ENCODE results near the gene METTL8.

METTL8 gene

GRCh38 chr2:171347591-171348032 is 86.2 kb downstream of the METTL8 start:
- no peak overlapping the region for H3K4me3 Mint-ChIP-seq
- H3K9me3 Mint-ChIP-seq: no peaks in the 10 kb centered on the region
- peaks cover 29% of the 10 kb centered on the region for H3K4me1 Mint-ChIP-seq
- H3K36me3 Mint-ChIP-seq: peaks cover 4% of the 10 kb centered on the region
- H3K27me3 Mint-ChIP-seq: no peaks in the 10 kb centered on the region
- peak overlapping the region; percentile 65 for H3K27ac Mint-ChIP-seq

- H3K4me3 Mint-ChIP-seq: no peak overlapping the region
- H3K27me3 Mint-ChIP-seq: no peaks in the 10 kb centered on the region
- peaks cover 34% of the 10 kb centered on the region for H3K4me1 Mint-ChIP-seq
- H3K27ac Mint-ChIP-seq: peak overlapping the region; percentile 65
- no peaks in the 10 kb centered on the region for H3K9me3 Mint-ChIP-seq
- H3K36me3 Mint-ChIP-seq: peaks cover 2% of the 10 kb centered on the region
Measured at GRCh38 chr2:171346723-171347557, 86.8 kb downstream of the METTL8 start.

- no peak overlapping the region for H3K27ac Mint-ChIP-seq
- no peaks in the 10 kb centered on the region for H3K27me3 Mint-ChIP-seq
- H3K4me1 Mint-ChIP-seq: peaks cover 34% of the 10 kb centered on the region
- H3K9me3 Mint-ChIP-seq: no peaks in the 10 kb centered on the region
- peaks cover 2% of the 10 kb centered on the region for H3K36me3 Mint-ChIP-seq
- H3K4me3 Mint-ChIP-seq: no peak overlapping the region
Measured at GRCh38 chr2:171345971-171346722, 87.6 kb downstream of the METTL8 start.

- peaks cover 34% of the 10 kb centered on the region for H3K4me1 Mint-ChIP-seq
- H3K9me3 Mint-ChIP-seq: no peaks in the 10 kb centered on the region
- no peak overlapping the region for H3K4me3 Mint-ChIP-seq
- peaks cover 2% of the 10 kb centered on the region for H3K36me3 Mint-ChIP-seq
- no peak overlapping the region for H3K27ac Mint-ChIP-seq
- H3K27me3 Mint-ChIP-seq: no peaks in the 10 kb centered on the region
Measured at GRCh38 chr2:171344182-171344581, 89.6 kb downstream of the METTL8 start.

DNA sequence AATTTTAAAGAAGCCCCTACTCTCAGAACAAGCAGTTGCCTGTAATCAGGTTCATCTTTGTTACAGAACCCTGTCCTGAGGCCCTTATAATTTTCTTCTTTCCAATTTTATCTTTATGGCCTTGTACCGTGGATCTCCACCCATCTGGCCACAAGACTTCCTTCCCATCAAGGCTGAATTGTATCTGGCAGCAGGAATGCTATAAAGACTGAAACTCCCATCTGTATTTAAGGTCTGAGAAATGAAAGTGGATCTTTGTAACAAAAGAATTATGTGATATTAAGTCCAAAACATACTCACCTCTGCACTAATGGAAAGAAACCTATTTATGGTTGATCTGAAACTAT is 91.8 kb downstream of the METTL8 start:
- peaks cover 30% of the 10 kb centered on the region for H3K4me1 Mint-ChIP-seq
- no peaks in the 10 kb centered on the region for H3K9me3 Mint-ChIP-seq
- H3K4me3 Mint-ChIP-seq: no peak overlapping the region
- no peak overlapping the region for H3K27ac Mint-ChIP-seq
- H3K27me3 Mint-ChIP-seq: no peaks in the 10 kb centered on the region
- peaks cover 6% of the 10 kb centered on the region for H3K36me3 Mint-ChIP-seq

DNA sequence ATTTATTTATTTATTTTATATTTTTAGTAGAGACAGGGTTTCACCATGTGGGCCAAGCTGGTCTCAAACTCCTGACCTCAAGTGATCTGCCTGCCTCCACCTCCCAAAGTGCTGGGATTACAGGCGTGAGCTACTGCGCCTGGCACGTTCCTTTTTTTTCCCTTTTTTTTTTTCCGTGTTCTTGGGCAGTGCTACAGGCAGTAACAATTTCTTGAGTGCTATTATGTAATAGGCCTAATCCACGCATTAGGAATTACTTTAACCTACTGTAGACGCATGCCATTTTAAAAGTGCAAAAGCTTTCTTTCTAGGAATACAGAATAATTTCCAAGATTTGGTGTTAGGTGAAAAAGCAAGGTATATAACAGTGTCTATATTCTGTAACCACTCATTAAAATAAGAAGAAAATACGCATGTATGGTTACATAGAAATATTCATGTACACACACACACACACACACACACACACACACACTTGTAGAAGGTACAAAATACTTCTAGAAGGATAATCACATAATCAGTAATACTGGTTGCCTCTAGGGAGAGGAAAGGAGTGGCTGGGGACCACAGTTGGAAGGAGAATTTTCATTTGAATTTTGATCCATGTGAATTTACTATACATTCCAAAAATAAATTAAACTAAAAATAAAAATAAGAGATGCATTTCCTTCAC is 92.3 kb downstream of the METTL8 start:
- H3K9me3 Mint-ChIP-seq: no peaks in the 10 kb centered on the region
- no peak overlapping the region for H3K4me3 Mint-ChIP-seq
- H3K27ac Mint-ChIP-seq: no peak overlapping the region
- H3K4me1 Mint-ChIP-seq: peaks cover 31% of the 10 kb centered on the region
- H3K36me3 Mint-ChIP-seq: peaks cover 7% of the 10 kb centered on the region
- no peaks in the 10 kb centered on the region for H3K27me3 Mint-ChIP-seq

DNA sequence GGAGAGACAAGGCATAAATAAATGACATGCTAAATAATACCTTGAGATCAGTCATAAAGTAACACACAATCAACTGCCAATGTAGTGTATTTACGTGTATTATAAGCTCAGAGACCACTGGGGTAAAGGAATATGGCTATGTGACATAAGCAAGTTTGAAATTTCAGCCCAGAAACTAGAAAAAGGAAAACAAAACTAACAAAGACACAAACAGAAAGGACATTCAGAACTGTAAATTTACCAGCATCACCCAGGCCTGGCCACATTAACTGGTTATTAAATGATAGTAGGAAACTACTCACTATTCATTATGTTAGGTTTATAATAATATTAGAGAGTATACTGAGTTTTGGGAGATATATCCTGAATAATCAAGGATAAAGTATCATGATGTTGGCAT is 98.8 kb downstream of the METTL8 start:
- H3K27ac Mint-ChIP-seq: no peak overlapping the region

DNA sequence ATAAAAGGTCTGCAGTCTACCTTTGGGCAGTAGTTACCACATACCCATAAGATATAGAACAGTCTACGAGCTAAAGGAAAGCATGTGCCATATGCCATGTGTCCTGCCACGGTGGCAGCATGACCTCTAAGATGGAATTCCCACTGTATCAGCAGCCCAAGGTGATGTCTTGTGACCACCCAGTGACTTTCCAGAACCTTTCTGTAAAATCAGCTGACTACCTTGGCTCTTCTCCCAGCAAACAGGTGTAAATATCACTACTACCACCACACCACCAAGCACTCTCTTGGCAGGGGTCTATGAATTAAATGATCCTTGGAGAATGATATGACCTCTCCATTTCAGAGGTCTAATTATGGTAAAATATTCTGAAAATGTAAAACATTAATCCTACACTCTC is 99.6 kb downstream of the METTL8 start:
- peaks cover 17% of the 10 kb centered on the region for H3K4me1 Mint-ChIP-seq
- peaks cover 9% of the 10 kb centered on the region for H3K36me3 Mint-ChIP-seq
- H3K4me3 Mint-ChIP-seq: no peak overlapping the region
- H3K9me3 Mint-ChIP-seq: no peaks in the 10 kb centered on the region
- H3K27ac Mint-ChIP-seq: no peak overlapping the region
- H3K27me3 Mint-ChIP-seq: no peaks in the 10 kb centered on the region

More for the DNA sequence above, 98.8 kb downstream of the METTL8 start:
- peaks cover 17% of the 10 kb centered on the region for H3K4me1 Mint-ChIP-seq
- no peaks in the 10 kb centered on the region for H3K9me3 Mint-ChIP-seq
- H3K4me3 Mint-ChIP-seq: no peak overlapping the region
- no peaks in the 10 kb centered on the region for H3K27me3 Mint-ChIP-seq
- peaks cover 9% of the 10 kb centered on the region for H3K36me3 Mint-ChIP-seq

DNA sequence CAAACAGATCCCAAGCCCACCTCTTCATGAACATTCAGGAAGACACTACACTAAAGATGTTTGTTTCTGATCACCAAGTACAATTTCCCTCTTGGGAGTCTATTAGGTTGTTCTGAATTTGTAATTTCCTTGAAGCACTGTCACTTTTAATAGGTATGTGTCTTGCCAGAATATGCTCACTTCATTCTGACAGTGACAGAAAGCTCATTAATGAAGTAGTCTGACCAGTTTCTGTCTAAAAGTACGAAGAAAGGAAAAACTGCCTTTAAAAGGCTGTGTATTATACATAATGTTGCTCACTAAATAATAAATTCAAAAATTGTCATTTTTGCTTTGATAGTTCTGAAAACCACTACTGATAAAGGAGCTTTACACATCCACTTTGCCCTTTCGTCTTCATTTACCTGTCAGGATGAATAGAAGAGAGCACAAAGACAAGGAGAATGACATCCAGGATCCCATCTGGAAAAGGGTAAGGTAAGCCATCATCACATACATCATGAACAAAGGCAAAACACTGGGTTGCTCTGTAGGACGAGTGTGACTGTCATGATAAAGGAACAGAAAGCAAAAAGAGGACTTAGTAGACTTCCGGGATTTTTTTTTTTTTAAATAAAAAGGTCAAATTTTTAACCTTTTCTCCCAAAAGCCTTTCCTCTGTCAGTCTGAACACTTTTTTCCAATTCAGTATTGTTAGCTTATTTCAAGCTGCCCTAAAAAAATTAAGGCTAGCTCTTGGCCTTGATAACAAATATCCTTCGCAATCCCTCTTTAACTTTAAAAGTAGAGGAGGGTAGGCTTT is 103.4 kb downstream of the METTL8 start:
- no peak overlapping the region for H3K4me3 Mint-ChIP-seq

DNA sequence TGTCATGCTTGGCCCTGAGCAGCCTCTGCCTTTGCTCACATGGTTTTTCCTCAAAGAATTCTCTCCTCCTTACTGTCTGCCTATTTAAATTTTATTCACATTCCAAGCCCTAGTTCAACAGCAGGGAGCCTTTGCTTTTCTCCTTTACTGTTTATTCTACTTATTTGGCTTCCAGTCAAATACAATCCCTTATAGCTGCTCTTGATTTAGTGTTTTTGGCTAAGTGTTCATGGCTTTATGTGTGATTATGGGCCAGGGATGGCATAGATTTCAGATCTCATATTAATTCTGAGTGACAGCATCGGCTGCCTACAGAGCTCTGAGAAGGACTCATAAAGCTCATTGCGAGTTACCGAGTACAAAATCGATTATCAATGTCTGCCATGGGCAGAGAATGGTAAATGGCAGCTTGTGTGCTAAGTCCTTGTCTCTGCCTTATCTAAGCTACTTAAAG is 106.7 kb downstream of the METTL8 start:
- Mint-ChIP-seq H3K4me3 (peak overlapping the region; percentile 37), H3K4me1 (peaks cover 37% of the 10 kb centered on the region), H3K27me3 (no peaks in the 10 kb centered on the region), H3K9me3 (no peaks in the 10 kb centered on the region), H3K27ac (peak overlapping the region; percentile 93), H3K36me3 (peaks cover 8% of the 10 kb centered on the region)

More for the DNA sequence above, 103.4 kb downstream of the METTL8 start:
- Mint-ChIP-seq H3K36me3 (peaks cover 4% of the 10 kb centered on the region), H3K9me3 (no peaks in the 10 kb centered on the region), H3K27ac (peak overlapping the region; percentile 70), H3K4me1 (peaks cover 29% of the 10 kb centered on the region), H3K27me3 (no peaks in the 10 kb centered on the region)

GRCh38 chr2:171325886-171326585 is 107.8 kb downstream of the METTL8 start:
- Mint-ChIP-seq H3K4me3 (peak overlapping the region; percentile 39), H3K36me3 (peaks cover 10% of the 10 kb centered on the region), H3K27ac (peak overlapping the region; percentile 93), H3K9me3 (no peaks in the 10 kb centered on the region), H3K4me1 (peaks cover 44% of the 10 kb centered on the region), H3K27me3 (no peaks in the 10 kb centered on the region)

DNA sequence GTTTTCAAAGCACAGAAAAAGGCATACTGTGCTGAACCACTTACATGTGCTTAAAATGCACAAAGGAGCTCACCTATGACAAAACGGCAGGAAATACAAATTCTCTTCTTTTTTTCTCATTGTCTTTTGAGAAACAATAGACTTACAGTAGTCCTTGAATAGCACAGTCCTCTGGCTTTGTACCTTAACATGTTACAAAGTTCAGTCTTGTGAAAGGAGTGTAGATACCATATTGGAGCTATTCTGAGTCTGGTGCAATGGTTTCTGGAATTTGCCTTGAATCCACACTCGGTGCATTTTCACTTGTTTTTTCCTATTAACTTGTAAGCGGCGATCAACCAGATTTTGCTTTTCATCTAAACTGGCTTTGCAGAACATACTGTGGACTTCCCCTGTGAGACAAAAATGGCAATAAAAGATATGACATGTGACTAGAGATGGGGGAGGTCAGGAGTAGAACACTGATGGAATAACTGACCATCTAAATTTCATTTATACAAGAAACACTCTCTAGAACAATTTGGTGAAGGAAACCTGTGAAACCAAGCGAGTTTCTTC is 109.7 kb downstream of the METTL8 start:
- Mint-ChIP-seq H3K9me3 (no peaks in the 10 kb centered on the region), H3K27ac (peak overlapping the region; percentile 17), H3K4me1 (peaks cover 64% of the 10 kb centered on the region), H3K36me3 (peaks cover 15% of the 10 kb centered on the region), H3K4me3 (no peak overlapping the region), H3K27me3 (no peaks in the 10 kb centered on the region)

DNA sequence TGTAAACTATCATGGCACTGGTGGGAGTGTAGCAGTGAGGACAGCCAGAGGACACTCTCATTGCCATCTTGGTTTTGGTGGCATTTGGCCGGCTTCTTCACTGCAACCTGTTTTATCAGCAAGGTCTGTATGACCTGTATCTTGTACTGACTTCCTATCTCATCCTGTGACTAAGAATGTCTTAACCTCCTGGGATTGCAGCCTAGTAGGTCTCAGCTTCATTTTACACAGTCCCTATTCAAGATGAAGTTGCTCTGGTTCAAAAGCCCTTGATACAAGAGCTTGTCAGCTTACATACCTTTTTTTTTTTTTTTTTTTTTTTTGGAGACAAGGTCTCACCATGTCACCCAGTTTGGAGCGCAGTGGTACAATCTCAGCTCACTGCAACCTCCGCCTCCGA is 110.9 kb downstream of the METTL8 start:
- H3K4me1 Mint-ChIP-seq: peaks cover 71% of the 10 kb centered on the region
- H3K4me3 Mint-ChIP-seq: no peak overlapping the region
- H3K27me3 Mint-ChIP-seq: no peaks in the 10 kb centered on the region
- H3K36me3 Mint-ChIP-seq: peaks cover 15% of the 10 kb centered on the region
- no peaks in the 10 kb centered on the region for H3K9me3 Mint-ChIP-seq
- no peak overlapping the region for H3K27ac Mint-ChIP-seq

DNA sequence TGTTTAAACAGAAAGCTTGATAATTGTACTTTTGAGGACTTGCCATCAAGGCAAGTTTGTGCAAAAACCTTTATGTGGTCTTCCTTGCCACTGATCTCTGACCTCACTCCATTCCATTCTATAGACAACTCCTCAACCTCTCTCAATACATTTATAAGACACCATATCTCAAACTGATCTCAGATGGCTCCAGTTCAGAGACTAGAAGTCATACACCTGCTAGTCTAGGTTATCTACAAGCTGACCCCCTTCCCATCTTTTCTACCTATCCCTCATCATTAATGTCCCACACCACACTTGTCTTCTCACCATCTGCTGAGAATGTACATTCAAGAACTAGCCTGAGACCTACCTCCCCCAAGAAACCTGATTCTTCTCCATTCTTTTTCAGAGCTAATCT is 113.1 kb downstream of the METTL8 start:
- Mint-ChIP-seq H3K27ac (peak overlapping the region; percentile 98), H3K4me3 (peak overlapping the region; percentile 34), H3K27me3 (no peaks in the 10 kb centered on the region), H3K4me1 (peaks cover 58% of the 10 kb centered on the region), H3K9me3 (no peaks in the 10 kb centered on the region), H3K36me3 (peaks cover 14% of the 10 kb centered on the region)

All from activated naive CD4-positive, alpha-beta T cell treated with anti-CD3 and anti-CD28 coated beads, Interleukin-2, amount 50 U/mL, for 24 hours (primary cell).